Testis (tissue), 2 donors: Measurements from ENCODE around the gene AGBL1.

Experiments
- CTCF ChIP-seq, 3 experiments: fragments of 450-650 bp in 2 of 3; fragments of 200-600 bp in 1 of 3; sonication (generic) in 1 of 3; IDR thresholded peaks; one replicate each; pipeline ENCODE4 v1.5.1; 2016 to 2019; ENCODE audit warnings: antibody characterized with exemption in 3 of 3, mild to moderate bottlenecking in 2 of 3, moderate library complexity in 1 of 3
- POLR2A ChIP-seq: fragments of 450-650 bp; IDR thresholded peaks from one replicate; pipeline ENCODE4 v1.6.1; 2017; ENCODE audit warnings: antibody characterized with exemption, mild to moderate bottlenecking, moderate library complexity

GRCh38 chr15:86615411-86615810, 535.7 kb downstream of the AGBL1 start:
- no peak for TF ChIP-seq POLR2A
- TF ChIP-seq CTCF (IDR thresholded peaks at IDR 0.05): no peak
